HuH-7.5 (cell line): ENCODE measurements around the gene SRGAP3.
"Not testable (repeated sequence)": the region's sequence is repeated elsewhere in the genome, so short reads cannot be mapped to it uniquely, and the experiment has no call there.

ENCODE experiments used
- DNase-seq: peaks from one replicate; pipeline ENCODE4 v3.0.0; 2011; ENCODE audit warnings: low spot score

SRGAP3 gene

GRCh38 chr3:9249273-9250192 is at the start of gene SRGAP3:
Gene SRGAP3, minus strand, starts transcription at chr3:9249646. Its CDS starts 695 bp downstream, at chr3:9248951.
- DNase-seq = peak; percentile 94

- DNase-seq = no peak
Observed at GRCh38 chr3:9298236-9298635, 48.8 kb upstream of the SRGAP3 start.

GRCh38 chr3:9296241-9296640 is 46.8 kb upstream of the SRGAP3 start:
- no peak for DNase-seq

- DNase-seq = no peak
Observed at GRCh38 chr3:9295007-9295406, 45.6 kb upstream of the SRGAP3 start.

- DNase-seq = not testable (repeated sequence)
Observed at GRCh38 chr3:9293953-9294352, 44.5 kb upstream of the SRGAP3 start.

- DNase-seq = no peak
Observed at GRCh38 chr3:9293076-9293475, 43.6 kb upstream of the SRGAP3 start.

- no peak for DNase-seq
Observed at GRCh38 chr3:9292516-9292915, 43.1 kb upstream of the SRGAP3 start.

- DNase-seq = no peak
Observed at GRCh38 chr3:9291821-9292410, 42.5 kb upstream of the SRGAP3 start.

- no peak for DNase-seq
Observed at GRCh38 chr3:9290566-9290965, 41.1 kb upstream of the SRGAP3 start.

GRCh38 chr3:9281533-9281932 is 32.1 kb upstream of the SRGAP3 start:
- not testable (repeated sequence) for DNase-seq

- DNase-seq = no peak
Observed at GRCh38 chr3:9280451-9281219, 31.2 kb upstream of the SRGAP3 start.

GRCh38 chr3:9279966-9280365 is 30.5 kb upstream of the SRGAP3 start:
- no peak for DNase-seq

- DNase-seq = no peak
Observed at GRCh38 chr3:9278498-9278897, 29.1 kb upstream of the SRGAP3 start.

GRCh38 chr3:9278085-9278484 is 28.6 kb upstream of the SRGAP3 start:
- DNase-seq = no peak

GRCh38 chr3:9276761-9277370 is 27.4 kb upstream of the SRGAP3 start:
- no peak for DNase-seq

GRCh38 chr3:9271903-9272302 is 22.5 kb upstream of the SRGAP3 start:
- no peak for DNase-seq

GRCh38 chr3:9270704-9271103 is 21.3 kb upstream of the SRGAP3 start:
- DNase-seq = no peak

GRCh38 chr3:9266716-9267115 is 17.3 kb upstream of the SRGAP3 start:
- DNase-seq = no peak

GRCh38 chr3:9260305-9260704 is 10.9 kb upstream of the SRGAP3 start:
- no peak for DNase-seq

- no peak for DNase-seq
Observed at GRCh38 chr3:9257092-9257491, 7.6 kb upstream of the SRGAP3 start.

- DNase-seq = no peak
Observed at GRCh38 chr3:9255976-9256375, 6.5 kb upstream of the SRGAP3 start.

GRCh38 chr3:9254764-9255163 is 5.3 kb upstream of the SRGAP3 start:
- no peak for DNase-seq
